ENCODE results near the gene SLC22A1. TPM values are rescaled to one million over a fixed set of nuclear protein-coding genes. Genes with fewer than 3 reads are reported as not detected.

SLC22A1 gene
- total RNA-seq, 1 donor from 2014 or later: 0.27 TPM

DNA sequence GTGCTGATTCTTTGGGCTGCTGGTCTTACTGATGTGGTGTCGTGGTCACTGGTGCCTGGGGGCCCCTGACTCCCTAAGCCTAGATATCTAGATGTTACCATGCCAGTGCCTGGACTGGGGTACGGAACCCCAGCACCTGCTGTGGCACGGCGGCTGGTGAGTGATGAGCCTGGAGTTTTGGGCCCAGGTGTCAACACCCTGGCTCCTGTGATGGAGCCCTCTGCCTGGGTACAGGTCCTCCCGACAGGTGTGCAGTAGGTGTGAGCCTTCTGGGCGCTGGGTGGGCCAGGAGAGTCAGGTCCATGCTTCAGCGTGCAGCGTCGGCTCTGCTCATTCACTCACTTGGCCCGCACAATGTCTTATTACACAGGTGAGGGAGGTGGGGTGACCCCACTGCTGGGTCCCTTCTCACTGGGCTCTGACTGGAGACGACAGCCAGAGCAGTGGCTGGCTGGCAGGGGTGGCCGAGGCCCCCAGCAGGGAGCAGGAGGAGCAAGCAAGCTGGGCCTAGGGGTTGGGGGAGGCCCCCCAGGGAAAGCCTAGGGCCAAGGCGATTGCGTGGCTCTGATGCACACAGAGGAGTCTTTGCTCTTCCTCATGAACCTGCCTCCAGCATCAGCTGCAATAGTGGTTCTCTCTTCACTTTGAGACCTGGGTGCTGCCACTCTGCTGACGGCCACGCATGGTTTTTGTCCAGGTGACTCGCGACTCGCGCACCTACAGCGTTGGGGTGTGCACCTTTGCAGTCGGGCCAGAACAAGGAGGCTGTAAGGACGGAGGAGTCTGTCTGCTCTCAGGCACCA lies 42.5 kb upstream of the SLC22A1 start:
- no peaks in the 10 kb centered on the region for H3K9me3 ChIP-seq (replicated peaks)
- no peaks in the 10 kb centered on the region for H3K4me1 ChIP-seq
- H3K27me3 ChIP-seq (ENCODE audit: low read depth): no peaks in the 10 kb centered on the region
- H3K4me3 ChIP-seq: no peak overlapping the region
- H3K36me3 ChIP-seq: peaks cover 100% of the 10 kb centered on the region
- no peak for DNase-seq
- H3K27ac ChIP-seq (replicated peaks): no peak overlapping the region
- TF ChIP-seq, protein P1, sequence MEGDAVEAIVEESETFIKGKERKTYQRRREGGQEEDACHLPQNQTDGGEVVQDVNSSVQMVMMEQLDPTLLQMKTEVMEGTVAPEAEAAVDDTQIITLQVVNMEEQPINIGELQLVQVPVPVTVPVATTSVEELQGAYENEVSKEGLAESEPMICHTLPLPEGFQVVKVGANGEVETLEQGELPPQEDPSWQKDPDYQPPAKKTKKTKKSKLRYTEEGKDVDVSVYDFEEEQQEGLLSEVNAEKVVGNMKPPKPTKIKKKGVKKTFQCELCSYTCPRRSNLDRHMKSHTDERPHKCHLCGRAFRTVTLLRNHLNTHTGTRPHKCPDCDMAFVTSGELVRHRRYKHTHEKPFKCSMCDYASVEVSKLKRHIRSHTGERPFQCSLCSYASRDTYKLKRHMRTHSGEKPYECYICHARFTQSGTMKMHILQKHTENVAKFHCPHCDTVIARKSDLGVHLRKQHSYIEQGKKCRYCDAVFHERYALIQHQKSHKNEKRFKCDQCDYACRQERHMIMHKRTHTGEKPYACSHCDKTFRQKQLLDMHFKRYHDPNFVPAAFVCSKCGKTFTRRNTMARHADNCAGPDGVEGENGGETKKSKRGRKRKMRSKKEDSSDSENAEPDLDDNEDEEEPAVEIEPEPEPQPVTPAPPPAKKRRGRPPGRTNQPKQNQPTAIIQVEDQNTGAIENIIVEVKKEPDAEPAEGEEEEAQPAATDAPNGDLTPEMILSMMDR (IDR thresholded peaks at IDR 0.05; ENCODE audit: borderline replicate concordance): no peak
- intact Hi-C loops (cut with micrococcal nuclease): no loop called here

DNA sequence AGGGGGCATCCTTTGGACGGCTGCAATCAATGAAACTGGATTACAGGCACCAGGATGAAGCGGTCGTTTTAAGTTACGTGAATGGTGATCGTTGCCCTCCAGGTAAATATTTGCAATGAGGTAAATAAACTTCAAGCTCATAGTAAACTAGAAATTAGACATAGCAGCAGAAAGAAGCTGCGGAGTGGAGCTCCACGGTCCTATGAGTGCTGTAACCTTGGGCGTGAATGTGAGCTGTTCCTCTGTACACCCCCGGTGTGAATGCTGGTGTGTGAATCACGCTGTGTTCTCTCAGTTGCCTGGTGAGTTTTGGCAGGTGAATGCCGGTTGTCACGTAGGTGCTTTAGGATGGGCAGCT lies 42.0 kb upstream of the SLC22A1 start:
- DNase-seq: no peak
- peaks cover 100% of the 10 kb centered on the region for H3K36me3 ChIP-seq
- intact Hi-C loops (cut with micrococcal nuclease): no loop called here

DNA sequence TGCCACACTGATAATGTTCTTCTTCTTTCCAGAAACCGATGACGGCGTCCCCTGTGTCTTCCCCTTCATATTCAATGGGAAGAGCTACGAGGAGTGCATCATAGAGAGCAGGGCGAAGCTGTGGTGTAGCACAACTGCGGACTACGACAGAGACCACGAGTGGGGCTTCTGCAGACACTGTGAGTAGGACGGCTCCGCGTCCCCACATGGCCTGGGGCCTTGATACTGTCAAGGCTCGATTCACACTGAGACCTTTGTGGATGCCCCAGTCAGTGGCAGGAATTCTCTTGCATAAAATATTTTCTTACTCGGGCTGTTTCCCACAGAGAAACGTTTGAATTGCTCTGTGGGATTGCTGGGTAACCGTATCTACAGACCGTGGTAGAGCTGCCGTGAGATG lies 41.5 kb upstream of the SLC22A1 start:
- TF ChIP-seq, protein P1 (IDR thresholded peaks at IDR 0.05; ENCODE audit: borderline replicate concordance): no peak
- Histone ChIP-seq H3K4me1 (no peaks in the 10 kb centered on the region), H3K27ac (replicated peaks) (no peak overlapping the region), H3K36me3 (peaks cover 100% of the 10 kb centered on the region), H3K27me3 (ENCODE audit: low read depth) (no peaks in the 10 kb centered on the region), H3K9me3 (replicated peaks) (no peaks in the 10 kb centered on the region), H3K4me3 (no peak overlapping the region)
- intact Hi-C loops (cut with micrococcal nuclease): no loop called here
- no peak for DNase-seq

More for the DNA sequence above, 42.0 kb upstream of the SLC22A1 start:
- TF ChIP-seq, protein P1 (IDR thresholded peaks at IDR 0.05; ENCODE audit: borderline replicate concordance): no peak
- Histone ChIP-seq H3K9me3 (replicated peaks) (no peaks in the 10 kb centered on the region), H3K27me3 (ENCODE audit: low read depth) (no peaks in the 10 kb centered on the region), H3K27ac (replicated peaks) (no peak overlapping the region), H3K4me1 (no peaks in the 10 kb centered on the region), H3K4me3 (no peak overlapping the region)

DNA sequence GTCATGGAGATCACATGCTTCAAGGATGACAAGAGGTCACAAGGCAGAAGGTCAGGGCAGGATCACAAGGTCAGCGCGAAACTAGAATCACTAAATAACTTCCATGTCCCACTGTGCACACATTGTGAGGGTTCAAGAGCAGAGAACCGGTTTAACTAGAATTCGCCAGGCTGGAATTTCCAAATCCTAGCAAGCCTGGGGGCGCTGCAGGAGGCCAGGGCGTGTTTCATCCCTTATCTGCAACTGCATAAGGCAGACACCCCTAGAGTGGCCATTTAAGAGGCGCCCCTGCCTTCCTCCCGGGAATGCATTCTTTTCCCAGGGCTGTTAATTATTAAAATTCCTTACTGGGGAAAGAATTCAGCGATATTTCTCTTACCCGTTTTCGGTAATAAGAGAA lies 40.2 kb upstream of the SLC22A1 start:
- Histone ChIP-seq H3K27me3 (ENCODE audit: low read depth) (no peaks in the 10 kb centered on the region), H3K4me1 (no peaks in the 10 kb centered on the region), H3K4me3 (no peak overlapping the region), H3K9me3 (replicated peaks) (no peaks in the 10 kb centered on the region), H3K27ac (replicated peaks) (no peak overlapping the region), H3K36me3 (peaks cover 100% of the 10 kb centered on the region)
- intact Hi-C loops (cut with micrococcal nuclease): no loop called here
- DNase-seq: no peak
- TF ChIP-seq, protein P1 (IDR thresholded peaks at IDR 0.05; ENCODE audit: borderline replicate concordance): no peak

DNA sequence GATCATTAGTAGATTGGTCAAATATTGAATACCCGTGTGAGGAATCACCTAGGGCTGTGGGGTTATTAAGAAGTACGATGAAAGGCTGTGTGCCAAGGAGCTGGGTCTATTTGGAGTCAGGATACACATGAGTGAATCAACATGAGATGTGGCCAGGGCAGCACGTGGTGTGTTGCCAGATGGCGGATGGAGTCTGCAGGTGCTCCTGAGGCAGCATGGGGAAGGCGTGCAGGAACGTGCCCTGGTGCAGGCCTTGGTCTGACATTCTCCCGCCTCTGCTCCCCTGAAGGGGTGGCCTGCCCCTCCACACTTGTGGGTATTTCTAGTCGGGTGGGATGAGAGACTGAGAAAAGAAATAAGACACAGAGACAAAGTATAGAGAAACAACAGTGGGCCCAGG lies 39.0 kb upstream of the SLC22A1 start:
- TF ChIP-seq, protein P1 (IDR thresholded peaks at IDR 0.05; ENCODE audit: borderline replicate concordance): no peak
- Histone ChIP-seq H3K36me3 (peaks cover 100% of the 10 kb centered on the region), H3K9me3 (replicated peaks) (no peaks in the 10 kb centered on the region), H3K27ac (replicated peaks) (no peak overlapping the region), H3K27me3 (ENCODE audit: low read depth) (no peaks in the 10 kb centered on the region), H3K4me3 (no peak overlapping the region), H3K4me1 (no peaks in the 10 kb centered on the region)
- no peak for DNase-seq
- intact Hi-C loops (cut with micrococcal nuclease): no loop called here

Data from left ventricle myocardium inferior (tissue), 1 donor.